Tibial artery (tissue), 4 donors: ENCODE results near the gene MED16.

Experiments
- DNase-seq, 2 donors: peaks; one replicate each; pipeline ENCODE4 v3.0.0-alpha.2; 2019
- H3K27ac ChIP-seq, 2 donors: fragments of 200-600 bp; sonication (generic) in 1 of 2; 1 replicate in 1 of 2; 2 replicates in 1 of 2; pipeline ENCODE4 v1.5.1; 2018 to 2019; ENCODE audit warnings: mild to moderate bottlenecking in 1 of 2
- H3K27me3 ChIP-seq, 2 donors: fragments of 200-600 bp; sonication (generic) in 1 of 2; one replicate each; pipeline versions ENCODE4 v1.5.1 to v1.6.0; 2016 to 2019
- H3K36me3 ChIP-seq, 3 donors: fragments of 200-600 bp; sonication (generic) in 2 of 3; one replicate each; pipeline ENCODE4 v1.5.1; 2016 to 2019; ENCODE audit warnings: mild to moderate bottlenecking in 2 of 3
- H3K4me1 ChIP-seq, 4 donors: fragments of 200-600 bp; sonication (generic) in 2 of 4; 1 replicate in 3 of 4; 2 replicates in 1 of 4; pipeline ENCODE4 v1.5.1; 2016 to 2019
- H3K4me3 ChIP-seq, 2 donors: fragments of 200-600 bp; sonication (generic) in 1 of 2; 1 replicate in 1 of 2; 2 replicates in 1 of 2; pipeline ENCODE4 v1.5.1; 2018 to 2019; ENCODE audit warnings: mild to moderate bottlenecking in 2 of 2
- H3K9me3 ChIP-seq, 3 donors: fragments of 200-600 bp; sonication (generic) in 1 of 3; one replicate each; pipeline ENCODE4 v1.5.1; 2016 to 2019
- CTCF ChIP-seq, 2 experiments: fragments of 200-600 bp in 1 of 2; fragments of 450-650 bp in 1 of 2; IDR thresholded peaks; one replicate each; pipeline ENCODE4 v1.5.1; 2017 to 2019; ENCODE audit warnings: antibody characterized with exemption in 2 of 2, mild to moderate bottlenecking in 1 of 2, moderate library complexity in 1 of 2
- intact Hi-C: fragments of 100-400 bp; cut with DNase I; formaldehyde crosslinking; loops from one replicate; pipeline ENCODE4 v1.15.0; 2023; ENCODE audit warnings: low total_unique reads

Gene MED16

GRCh38 chr19:867855-868457 is 25.0 kb downstream of the MED16 start:
- DNase-seq: no peak
- no peak overlapping the region for H3K4me3 ChIP-seq
- TF ChIP-seq CTCF (IDR thresholded peaks at IDR 0.05): no peak
- intact Hi-C loops: no loop called here
- H3K27me3 ChIP-seq: peaks cover 0 to 1% of the 10 kb centered on the region in 2 donors
- H3K36me3 ChIP-seq: peaks cover 14 to 58% (median 33%) of the 10 kb centered on the region in 3 donors
- no peaks in the 10 kb centered on the region for H3K9me3 ChIP-seq
- H3K27ac ChIP-seq: no peak overlapping the region
- peaks cover 0 to 20% (median 11%) of the 10 kb centered on the region in 4 donors for H3K4me1 ChIP-seq

- H3K27ac ChIP-seq: no peak overlapping the region
- peaks cover 14 to 54% (median 33%) of the 10 kb centered on the region in 3 donors for H3K36me3 ChIP-seq
- intact Hi-C loops: no loop called here
- peaks cover 0 to 7% of the 10 kb centered on the region in 2 donors for H3K27me3 ChIP-seq
- no peak for DNase-seq
- TF ChIP-seq CTCF (IDR thresholded peaks at IDR 0.05): no peak
- no peaks in the 10 kb centered on the region for H3K9me3 ChIP-seq
- H3K4me1 ChIP-seq: peaks cover 0 to 27% (median 16%) of the 10 kb centered on the region in 4 donors
- no peak overlapping the region for H3K4me3 ChIP-seq
Observed at GRCh38 chr19:867301-867793, 25.6 kb downstream of the MED16 start.

GRCh38 chr19:866769-867300 is 26.2 kb downstream of the MED16 start:
- no peak overlapping the region for H3K27ac ChIP-seq
- TF ChIP-seq CTCF (IDR thresholded peaks at IDR 0.05): no peak
- no peak for DNase-seq
- intact Hi-C loops: no loop called here
- peaks cover 14 to 49% (median 33%) of the 10 kb centered on the region in 3 donors for H3K36me3 ChIP-seq
- H3K27me3 ChIP-seq: peaks cover 0 to 13% of the 10 kb centered on the region in 2 donors
- no peak overlapping the region for H3K4me3 ChIP-seq
- H3K9me3 ChIP-seq: no peaks in the 10 kb centered on the region
- H3K4me1 ChIP-seq: peaks cover 0 to 32% (median 16%) of the 10 kb centered on the region in 4 donors

- peaks cover 0 to 31% (median 18%) of the 10 kb centered on the region in 4 donors for H3K4me1 ChIP-seq
- intact Hi-C loops: no loop called here
- no peak for TF ChIP-seq CTCF (IDR thresholded peaks at IDR 0.05)
- H3K27ac ChIP-seq: no peak overlapping the region
- H3K27me3 ChIP-seq: peaks cover 0 to 46% of the 10 kb centered on the region in 2 donors
- no peak overlapping the region for H3K4me3 ChIP-seq
- peaks cover 5 to 15% (median 10%) of the 10 kb centered on the region in 3 donors for H3K36me3 ChIP-seq
- DNase-seq: no peak
- no peaks in the 10 kb centered on the region for H3K9me3 ChIP-seq
Observed at GRCh38 chr19:863315-863620, 29.7 kb downstream of the MED16 start.

- Histone ChIP-seq H3K27me3 (peaks cover 0 to 48% of the 10 kb centered on the region in 2 donors), H3K36me3 (peaks cover under 1 to 10% (median 5%) of the 10 kb centered on the region in 3 donors), H3K4me3 (no peak overlapping the region), H3K4me1 (peaks cover 0 to 31% (median 18%) of the 10 kb centered on the region in 4 donors), H3K9me3 (no peaks in the 10 kb centered on the region), H3K27ac (no peak overlapping the region)
- no peak for TF ChIP-seq CTCF (IDR thresholded peaks at IDR 0.05)
- DNase-seq: peak in 1 of 2 donors; percentile 80
- intact Hi-C loops: no loop called here
Observed at GRCh38 chr19:862581-863314, 30.2 kb downstream of the MED16 start.
